K562 (cell line): ENCODE measurements around the gene RBM18. TPM values are rescaled to one million over a fixed set of nuclear protein-coding genes. Genes with fewer than 3 reads are reported as not detected.

ENCODE experiments used
- ATAC-seq: fragments of 200-7000 bp; cut with Tn5 transposase; 3 replicates; pipeline ENCODE4 v1.9.1; 2020; ENCODE audit warnings: moderate library complexity
- BruUV-seq: library from RNA; stranded (reverse); fragments of 400-500 nt; replicated peaks from 2 replicates; lab custom pipeline; 2021; lab: Mats Ljungman, UMichigan
- CTCF ChIA-PET: fragments of 300-600 bp; formaldehyde crosslinking; extraction: SDS; loops from one replicate; lab custom pipeline; 2021; ENCODE audit warnings: low intra/inter-chr PET ratio; lab: Yijun Ruan, JAX
- POLR2A ChIA-PET: fragments of 300-600, 350-650 bp; sonication (Branson Sonifier 250); formaldehyde crosslinking; extraction: SDS; loops from one replicate; lab custom pipeline; 2021; ENCODE audit warnings: antibody characterized with exemption, inconsistent platforms; lab: Yijun Ruan, JAX
- DNase-seq, 4 experiments: peaks; one replicate each; pipeline versions ENCODE4 v3.0.0 to v3.0.0-alpha.2; 2011 to 2018; ENCODE audit warnings: low spot score in 3 of 4, mixed read lengths in 3 of 4; ENCODE audit errors: extremely low read depth in 1 of 4
- FAIRE-seq: peaks from 2 replicates; lab custom pipeline; 2011; peaks lifted over from hg19 to GRCh38; lab: Jason Lieb, UNC
- H2AFZ ChIP-seq: 2 replicates; pipeline ENCODE4 v1.6.0; 2011; ENCODE audit warnings: low read depth, low read length, control low read depth, inconsistent platforms
- H3K27ac ChIP-seq: fragments of 200-600 bp; 3 replicates; pipeline ENCODE4 v1.8.0; 2011; ENCODE audit warnings: low read depth, mild to moderate bottlenecking, control low read depth, inconsistent platforms, low read length, moderate library complexity, mixed read lengths; ENCODE audit errors: extremely low read depth
- H3K27me3 ChIP-seq, 2 experiments: fragments of 300-600 bp in 1 of 2; 2 replicates in 1 of 2; 3 replicates in 1 of 2; pipeline versions ENCODE4 v1.6.0 to v1.8.0; 2011; ENCODE audit warnings: inconsistent platforms in 2 of 2, low read length in 2 of 2, mild to moderate bottlenecking in 1 of 2, mixed read lengths in 1 of 2, moderate library complexity in 1 of 2; ENCODE audit not compliant: control insufficient read depth in 2 of 2, insufficient read depth in 2 of 2
- H3K36me3 ChIP-seq: fragments of 300-600 bp; 3 replicates; pipeline ENCODE4 v1.8.0; 2011; ENCODE audit warnings: mild to moderate bottlenecking, low read length, inconsistent platforms; ENCODE audit not compliant: control insufficient read depth, insufficient read depth
- H3K4me1 ChIP-seq, 2 experiments: fragments of 200-600 bp in 1 of 2; replicated peaks in 1 of 2; 2 replicates in 1 of 2; 3 replicates in 1 of 2; pipeline versions ENCODE4 v1.5.1 to v1.8.0; 2011; ENCODE audit warnings: inconsistent platforms in 2 of 2, low read length in 2 of 2, mild to moderate bottlenecking in 1 of 2, mixed read lengths in 1 of 2, moderate library complexity in 1 of 2; ENCODE audit not compliant: control insufficient read depth in 2 of 2, insufficient read depth in 2 of 2
- H3K4me2 ChIP-seq: 2 replicates; pipeline ENCODE4 v1.6.1; 2011; ENCODE audit warnings: low read length, control low read depth, inconsistent platforms, mixed read lengths; ENCODE audit not compliant: insufficient read depth
- H3K4me3 ChIP-seq: fragments of 200-600 bp; sonication (generic), shearing (Covaris generic); 2 replicates; pipeline ENCODE4 v1.5.1; 2016; ENCODE audit warnings: control low read depth, inconsistent platforms
- H3K79me2 ChIP-seq: fragments of 200-600 bp; 3 replicates; pipeline ENCODE4 v1.8.0; 2011; ENCODE audit warnings: low read length, inconsistent platforms; ENCODE audit not compliant: control insufficient read depth, insufficient read depth
- H3K9ac ChIP-seq, 2 experiments: 2 replicates each; pipeline versions ENCODE4 v1.6.0 to v1.6.1; 2011; ENCODE audit warnings: low read depth in 2 of 2, low read length in 2 of 2, control low read depth in 1 of 2, inconsistent platforms in 1 of 2, mild to moderate bottlenecking in 1 of 2, mixed read lengths in 1 of 2; ENCODE audit not compliant: insufficient read depth in 1 of 2
- H3K9me1 ChIP-seq: one replicate; pipeline ENCODE4 v1.6.0; 2011; ENCODE audit warnings: inconsistent platforms, mild to moderate bottlenecking, low read length, moderate library complexity; ENCODE audit not compliant: control insufficient read depth, insufficient read depth
- H3K9me3 ChIP-seq: replicated peaks from 2 replicates; pipeline ENCODE4 v1.5.1; 2011; ENCODE audit warnings: low read depth, low read length, inconsistent platforms; ENCODE audit not compliant: control insufficient read depth, insufficient read depth
- H4K20me1 ChIP-seq: replicated peaks from 2 replicates; pipeline ENCODE4 v1.6.1; 2011; ENCODE audit warnings: low read length, inconsistent platforms, mixed read lengths; ENCODE audit not compliant: control insufficient read depth, insufficient read depth
- BRCA1 ChIP-seq, 2 experiments: fragments of 450-650 bp in 1 of 2; sonication (generic) in 1 of 2; formaldehyde crosslinking in 1 of 2; IDR thresholded peaks; 2 replicates each; pipeline versions ENCODE4 v1.5.0 to v1.6.1; 2017 to 2020; ENCODE audit warnings: mild to moderate bottlenecking in 1 of 2, missing genetic modification reagents in 1 of 2
- CC2D1A ChIP-seq: fragments of 450-650 bp; IDR thresholded peaks from 2 replicates; pipeline ENCODE4 v1.6.1; 2017; ENCODE audit warnings: mild to moderate bottlenecking
- MYC ChIP-seq, 2 experiments: fragments of 250-450 bp in 1 of 2; sonication (Bioruptor Pico) in 1 of 2; IDR thresholded peaks; 2 replicates each; pipeline versions ENCODE4 v1.5.1 to v1.6.1; 2012 to 2021; ENCODE audit warnings: low read depth in 2 of 2, borderline replicate concordance in 1 of 2, improper control_type of control experiment in 1 of 2, low read length in 1 of 2, mild to moderate bottlenecking in 1 of 2, moderate library complexity in 1 of 2
- SREBF2 ChIP-seq: sonication (generic); formaldehyde crosslinking; IDR thresholded peaks from 2 replicates; pipeline ENCODE4 v1.4.0; 2020; ENCODE audit warnings: mild to moderate bottlenecking, missing genetic modification reagents
- XRCC5 ChIP-seq: fragments of 200-400 bp; formaldehyde crosslinking; IDR thresholded peaks from 2 replicates; pipeline ENCODE4 v1.6.1; 2017; ENCODE audit warnings: low read depth, mild to moderate bottlenecking, low read length
- WGBS: fragments of 100-300 bp; shearing (Covaris generic); methylation state at CpG from one replicate; pipeline ENCODE4 v1.1.6; 2016; ENCODE audit warnings: low coverage, mixed read lengths; ENCODE audit not compliant: insufficient coverage; ENCODE audit errors: missing lambda C conversion rate; 5-methylcytosine and 5-hydroxymethylcytosine counted together
- in situ Hi-C: fragments of 300-500 bp; cut with MboI; formaldehyde crosslinking; loops from 4 replicates; pipeline ENCODE4 v1.15.0; 2018; ENCODE audit warnings: inconsistent platforms, mixed read lengths
- intact Hi-C: fragments of 100-400 bp; cut with micrococcal nuclease; formaldehyde crosslinking; loops from 2 replicates; pipeline ENCODE4 v1.14.2; 2022
- polyA plus RNA-seq, 8 experiments: library from polyadenylated mRNA; depleted of rRNA in 4 of 8; stranded (reverse) in 5 of 8; unstranded in 3 of 8; fragments of >200 nt; fragmentation: Nextera tagmentation in 2 of 8; fragmentation: Illumina TruSeq in 1 of 8; extraction: Ambion mirVana in 2 of 8; extraction: Trizol in 1 of 8; gene quantifications; 2 replicates each; pipeline versions ENCODE4 v1.2.1 to v1.2.3, GENCODE V29; 2011 to 2014; ENCODE audit warnings: inconsistent platforms in 1 of 8, missing spikeins in 1 of 8
- total RNA-seq, 7 experiments: library from RNA; depleted of rRNA in 6 of 7; stranded (reverse); fragments of >200 nt in 6 of 7; fragmentation: Illumina TruSeq in 2 of 7; extraction: Trizol in 2 of 7; gene quantifications; 2 replicates each; pipeline versions ENCODE4 v1.2.1 to v1.2.3, GENCODE V29; 2011 to 2021; ENCODE audit warnings: low replicate concordance in 1 of 7
- TF ChIP-seq, protein P1 (sequence below): fragments of 250-450 bp; sonication (Bioruptor Pico); IDR thresholded peaks from 2 replicates; pipeline ENCODE4 v1.9.0; 2021; ENCODE audit warnings: mild to moderate bottlenecking

Gene RBM18
- total and polyA plus RNA-seq, 9 of the 15 experiments (the other 6 are each of a cell fraction or from before 2014, with no cell fraction given) = 7.9 to 86.3 (median 34.0) TPM

DNA sequence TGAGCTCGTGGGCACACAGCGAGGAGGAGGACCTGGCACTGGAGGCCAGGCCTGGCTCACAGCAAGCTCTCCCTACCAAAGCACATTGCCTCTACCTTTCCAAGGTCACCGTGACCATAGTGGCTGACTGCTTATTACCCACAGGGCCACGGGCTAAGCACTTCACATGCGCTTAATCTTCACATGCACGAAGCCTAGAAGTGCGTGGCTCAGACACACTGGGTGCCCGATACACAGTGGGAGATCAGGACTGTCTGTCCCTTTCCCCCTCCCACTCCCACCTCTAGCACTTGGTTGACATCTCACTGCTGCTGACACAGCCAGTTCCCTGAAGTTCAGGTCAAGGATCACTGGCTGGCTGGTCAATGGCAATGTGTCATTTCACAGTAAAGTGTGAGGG lies 59.5 kb downstream of the RBM18 start:
- no peak for DNase-seq
- no peak for FAIRE-seq
- Histone ChIP-seq H3K9me1 (no peaks in the 10 kb centered on the region), H3K9ac (peak overlapping the region in 1 of 2 experiments; percentile 23; a peak in 1 of 4 replicates), H3K27ac (no peak overlapping the region), H3K4me1 (peaks cover 0 to 4% of the 10 kb centered on the region in 2 experiments; a peak in 1 of 5 replicates), H3K27me3 (no peaks in the 10 kb centered on the region), H2AFZ (no peak overlapping the region), H3K79me2 (no peaks in the 10 kb centered on the region), H3K4me3 (no peak overlapping the region), H3K9me3 (no peaks in the 10 kb centered on the region), H3K36me3 (peaks cover 46% of the 10 kb centered on the region; the same call in 2 of the 3 replicates), H3K4me2 (no peak overlapping the region), H4K20me1 (0 out of 2 replicates have a peak, but pooled peaks cover 4% of the 10 kb centered on the region)
- no TSS peak for BruUV-seq
- TF ChIP-seq SREBF2 (CRISPR knock-in tag) (no peak), XRCC5 (no peak), CC2D1A (no peak), MYC (IDR thresholded peaks at IDR 0.05; ENCODE audit: low read depth, low read length) (no peak), MYC (CRISPR knock-in tag; IDR thresholded peaks at IDR 0.05; ENCODE audit: borderline replicate concordance, low read depth) (no peak), BRCA1 (IDR thresholded peaks at IDR 0.05) (no peak), BRCA1 (CRISPR knock-in tag; IDR thresholded peaks at IDR 0.05) (no peak)
- TF ChIP-seq, protein P1, sequence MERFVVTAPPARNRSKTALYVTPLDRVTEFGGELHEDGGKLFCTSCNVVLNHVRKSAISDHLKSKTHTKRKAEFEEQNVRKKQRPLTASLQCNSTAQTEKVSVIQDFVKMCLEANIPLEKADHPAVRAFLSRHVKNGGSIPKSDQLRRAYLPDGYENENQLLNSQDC = no peak
- 96% methylated on average over 7 of the region's 8 CpGs for WGBS
- intact Hi-C loops (no loop called here), in situ Hi-C loops (no loop called here)
- ChIA-PET POLR2A (no interaction called here), CTCF (no interaction called here)
- no peak for ATAC-seq
